ENCODE results near the gene MPV17L. TPM values are rescaled to one million over a fixed set of nuclear protein-coding genes. Genes with fewer than 3 reads are reported as not detected.

Gene MPV17L
- polyA plus RNA-seq, 2 of the 4 experiments (the other 2 are of a cell fraction) = 3.7 to 5.8 TPM

DNA sequence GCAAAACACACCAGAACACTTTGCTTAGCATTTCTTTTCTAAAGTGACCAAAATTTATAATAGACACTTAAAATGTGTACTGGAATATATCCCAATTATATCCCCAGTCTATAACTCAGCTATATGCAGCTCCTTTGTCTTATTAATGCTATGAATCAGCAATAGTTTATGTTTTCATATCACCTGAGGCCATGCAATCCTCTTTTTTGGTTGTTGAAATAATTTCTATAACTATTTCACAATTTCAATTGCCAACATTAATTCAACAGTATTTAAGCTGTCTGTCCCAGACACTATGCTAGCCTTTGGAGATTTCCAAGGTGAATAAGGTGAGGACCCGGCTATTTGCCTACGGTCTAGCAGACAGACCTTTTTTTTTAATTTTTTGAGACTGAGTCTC, 21.6 kb downstream of the MPV17L start:
- whole genome bisulfite sequencing (ENCODE audit: missing lambda C conversion rate) = 96% methylated on average over 2 of the region's 2 CpGs

More for the DNA sequence above, 21.6 kb downstream of the MPV17L start:
- Histone ChIP-seq H3K27ac (no peak overlapping the region), H3K4me2 (no peak overlapping the region), H3K4me3 (no peak overlapping the region), H3K4me1 (peaks cover 19% of the 10 kb centered on the region; the same call in 2 of the 3 replicates), H3K9me3 (no peaks in the 10 kb centered on the region)
- no peak for DNase-seq (ENCODE audit: low read depth in 1 of 2, low spot score in 1 of 2)
- TF ChIP-seq REST (IDR thresholded peaks at IDR 0.05) (no peak), FOSL2 (IDR thresholded peaks at IDR 0.05) (no peak), FOSL2 (CRISPR knock-in tag; IDR thresholded peaks at IDR 0.05) (no peak), RARB (CRISPR knock-in tag; IDR thresholded peaks at IDR 0.05) (no peak), NR3C1 (IDR thresholded peaks at IDR 0.05) (no peak), MYC (IDR thresholded peaks at IDR 0.05; ENCODE audit: borderline replicate concordance, low read length) (no peak), ATOH8 (CRISPR knock-in tag; IDR thresholded peaks at IDR 0.05; ENCODE audit: low read depth) (no peak), POLR2AphosphoS2 (conservative IDR thresholded peaks at IDR 0.05; ENCODE audit: low read length) (no peak), USF2 (IDR thresholded peaks at IDR 0.05) (no peak), TP53 (CRISPR knock-in tag; IDR thresholded peaks at IDR 0.05) (no peak), PBX3 (IDR thresholded peaks at IDR 0.05) (no peak), HEYL (CRISPR knock-in tag; IDR thresholded peaks at IDR 0.05) (no peak), RFX5 (IDR thresholded peaks at IDR 0.05) (no peak), ZSCAN20 (CRISPR knock-in tag; IDR thresholded peaks at IDR 0.05) (no peak), CEBPB (IDR thresholded peaks at IDR 0.05) (no peak), JUN (IDR thresholded peaks at IDR 0.05) (no peak)
- TF ChIP-seq, protein P1, sequence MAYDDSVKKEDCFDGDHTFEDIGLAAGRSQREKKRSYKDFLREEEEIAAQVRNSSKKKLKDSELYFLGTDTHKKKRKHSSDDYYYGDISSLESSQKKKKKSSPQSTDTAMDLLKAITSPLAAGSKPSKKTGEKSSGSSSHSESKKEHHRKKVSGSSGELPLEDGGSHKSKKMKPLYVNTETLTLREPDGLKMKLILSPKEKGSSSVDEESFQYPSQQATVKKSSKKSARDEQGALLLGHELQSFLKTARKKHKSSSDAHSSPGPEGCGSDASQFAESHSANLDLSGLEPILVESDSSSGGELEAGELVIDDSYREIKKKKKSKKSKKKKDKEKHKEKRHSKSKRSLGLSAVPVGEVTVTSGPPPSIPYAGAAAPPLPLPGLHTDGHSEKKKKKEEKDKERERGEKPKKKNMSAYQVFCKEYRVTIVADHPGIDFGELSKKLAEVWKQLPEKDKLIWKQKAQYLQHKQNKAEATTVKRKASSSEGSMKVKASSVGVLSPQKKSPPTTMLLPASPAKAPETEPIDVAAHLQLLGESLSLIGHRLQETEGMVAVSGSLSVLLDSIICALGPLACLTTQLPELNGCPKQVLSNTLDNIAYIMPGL (CRISPR knock-in tag; IDR thresholded peaks at IDR 0.05; ENCODE audit: borderline replicate concordance) = no peak
- POLR2A ChIA-PET = no interaction called here
- ATAC-seq = no peak
- CTCF ChIA-PET = interaction anchor here (0.5 to 4.8 kb wide), 5 partner anchors 9 to 134 kb away, joined by 3 to 25 read pairs (median 4); no protein-coding TSS in a partner anchor
- no peak for FAIRE-seq

Measured in A549 (cell line).